ENCODE data around the gene UBE2O.
"Not testable (repeated sequence)": the region's sequence is repeated elsewhere in the genome, so short reads cannot be mapped to it uniquely, and the experiment has no call there.

The UBE2O gene

GRCh38 chr17:76363107-76363842, 89.7 kb downstream of the UBE2O start:
- Histone ChIP-seq H3K4me2 (ENCODE audit: low read length) (no peak overlapping the region), H3K9ac (no peak overlapping the region), H3K9me3 (ENCODE audit: control insufficient read depth, low read length) (no peaks in the 10 kb centered on the region), H3K36me3 (ENCODE audit: control insufficient read depth, insufficient read depth, low read length) (no peaks in the 10 kb centered on the region), H3K27ac (no peak overlapping the region), H3K4me1 (no peaks in the 10 kb centered on the region), H3K79me2 (no peaks in the 10 kb centered on the region), H3K4me3 (ENCODE audit: low read depth, low read length) (no peak overlapping the region), H3K27me3 (ENCODE audit: control insufficient read depth, insufficient read depth, low read length) (no peaks in the 10 kb centered on the region), H2AFZ (no peak overlapping the region)
- TF ChIP-seq, protein P1, sequence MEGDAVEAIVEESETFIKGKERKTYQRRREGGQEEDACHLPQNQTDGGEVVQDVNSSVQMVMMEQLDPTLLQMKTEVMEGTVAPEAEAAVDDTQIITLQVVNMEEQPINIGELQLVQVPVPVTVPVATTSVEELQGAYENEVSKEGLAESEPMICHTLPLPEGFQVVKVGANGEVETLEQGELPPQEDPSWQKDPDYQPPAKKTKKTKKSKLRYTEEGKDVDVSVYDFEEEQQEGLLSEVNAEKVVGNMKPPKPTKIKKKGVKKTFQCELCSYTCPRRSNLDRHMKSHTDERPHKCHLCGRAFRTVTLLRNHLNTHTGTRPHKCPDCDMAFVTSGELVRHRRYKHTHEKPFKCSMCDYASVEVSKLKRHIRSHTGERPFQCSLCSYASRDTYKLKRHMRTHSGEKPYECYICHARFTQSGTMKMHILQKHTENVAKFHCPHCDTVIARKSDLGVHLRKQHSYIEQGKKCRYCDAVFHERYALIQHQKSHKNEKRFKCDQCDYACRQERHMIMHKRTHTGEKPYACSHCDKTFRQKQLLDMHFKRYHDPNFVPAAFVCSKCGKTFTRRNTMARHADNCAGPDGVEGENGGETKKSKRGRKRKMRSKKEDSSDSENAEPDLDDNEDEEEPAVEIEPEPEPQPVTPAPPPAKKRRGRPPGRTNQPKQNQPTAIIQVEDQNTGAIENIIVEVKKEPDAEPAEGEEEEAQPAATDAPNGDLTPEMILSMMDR (IDR thresholded peaks at IDR 0.05): no peak

GRCh38 chr17:76360461-76360860, 92.5 kb downstream of the UBE2O start:
- no peaks in the 10 kb centered on the region for H3K36me3 ChIP-seq (ENCODE audit: control insufficient read depth, insufficient read depth, low read length)
- no peaks in the 10 kb centered on the region for H3K79me2 ChIP-seq
- H3K4me2 ChIP-seq (ENCODE audit: low read length): no peak overlapping the region
- no peak overlapping the region for H3K9ac ChIP-seq
- H3K27me3 ChIP-seq (ENCODE audit: control insufficient read depth, insufficient read depth, low read length): no peaks in the 10 kb centered on the region
- no peak overlapping the region for H3K27ac ChIP-seq
- H3K4me3 ChIP-seq (ENCODE audit: low read depth, low read length): no peak overlapping the region
- H3K4me1 ChIP-seq: no peaks in the 10 kb centered on the region
- TF ChIP-seq, protein P1 (IDR thresholded peaks at IDR 0.05): no peak
- no peak overlapping the region for H2AFZ ChIP-seq
- H3K9me3 ChIP-seq (ENCODE audit: control insufficient read depth, low read length): no peaks in the 10 kb centered on the region

DNA sequence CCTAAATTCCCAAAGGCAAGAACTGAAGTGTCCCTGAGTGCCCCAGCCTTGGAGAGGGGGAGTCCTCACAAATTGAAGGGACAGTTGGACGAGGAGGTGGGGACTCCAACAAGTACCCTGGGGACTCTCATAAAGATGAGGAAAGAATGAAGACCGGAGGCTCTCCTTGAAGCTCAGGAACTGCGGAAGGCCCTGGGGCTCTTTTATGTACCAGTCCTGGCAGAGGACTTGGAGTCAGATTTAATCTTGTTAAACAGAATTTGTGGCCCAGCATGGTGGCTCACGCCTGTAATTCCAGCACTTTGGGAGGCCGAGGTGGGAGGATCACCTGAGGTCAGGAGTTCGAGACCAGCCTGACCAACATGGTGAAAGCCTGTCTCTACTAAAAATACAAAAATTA, 93.2 kb downstream of the UBE2O start:
- not testable (repeated sequence) for H3K4me2 ChIP-seq (ENCODE audit: low read length); H2AFZ ChIP-seq; H3K27ac ChIP-seq; H3K9me3 ChIP-seq (ENCODE audit: control insufficient read depth, low read length); H3K9ac ChIP-seq; H3K4me3 ChIP-seq (ENCODE audit: low read depth, low read length); H3K4me1 ChIP-seq; H3K36me3 ChIP-seq (ENCODE audit: control insufficient read depth, insufficient read depth, low read length); H3K79me2 ChIP-seq; H3K27me3 ChIP-seq (ENCODE audit: control insufficient read depth, insufficient read depth, low read length)

DNA sequence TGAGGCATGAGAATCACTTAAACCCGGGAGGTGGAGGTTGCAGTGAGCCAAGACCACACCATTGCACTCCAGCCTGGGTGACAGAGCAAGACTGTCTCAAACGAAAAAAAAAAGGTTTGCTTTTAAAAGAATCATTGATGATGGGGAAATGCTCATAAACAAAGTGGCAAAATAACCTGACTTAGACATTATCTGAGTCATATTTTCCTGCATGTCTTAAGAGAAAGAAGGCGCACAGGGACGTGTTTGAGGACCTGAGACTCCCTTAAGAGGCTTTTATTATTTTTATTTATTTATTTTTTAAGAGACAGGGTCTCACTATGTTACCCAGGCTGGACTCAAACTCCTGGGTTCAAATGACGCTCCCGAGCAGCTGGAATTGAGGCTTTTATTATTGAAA, 93.6 kb downstream of the UBE2O start:
- no peak overlapping the region for H3K27ac ChIP-seq
- H3K9me3 ChIP-seq (ENCODE audit: control insufficient read depth, low read length): no peaks in the 10 kb centered on the region
- H3K4me1 ChIP-seq: no peaks in the 10 kb centered on the region
- TF ChIP-seq, protein P1 (IDR thresholded peaks at IDR 0.05): no peak
- no peak overlapping the region for H3K4me2 ChIP-seq (ENCODE audit: low read length)
- H3K4me3 ChIP-seq (ENCODE audit: low read depth, low read length): no peak overlapping the region
- no peak overlapping the region for H2AFZ ChIP-seq
- H3K79me2 ChIP-seq: no peaks in the 10 kb centered on the region
- no peak overlapping the region for H3K9ac ChIP-seq
- H3K27me3 ChIP-seq (ENCODE audit: control insufficient read depth, insufficient read depth, low read length): no peaks in the 10 kb centered on the region
- no peaks in the 10 kb centered on the region for H3K36me3 ChIP-seq (ENCODE audit: control insufficient read depth, insufficient read depth, low read length)

DNA sequence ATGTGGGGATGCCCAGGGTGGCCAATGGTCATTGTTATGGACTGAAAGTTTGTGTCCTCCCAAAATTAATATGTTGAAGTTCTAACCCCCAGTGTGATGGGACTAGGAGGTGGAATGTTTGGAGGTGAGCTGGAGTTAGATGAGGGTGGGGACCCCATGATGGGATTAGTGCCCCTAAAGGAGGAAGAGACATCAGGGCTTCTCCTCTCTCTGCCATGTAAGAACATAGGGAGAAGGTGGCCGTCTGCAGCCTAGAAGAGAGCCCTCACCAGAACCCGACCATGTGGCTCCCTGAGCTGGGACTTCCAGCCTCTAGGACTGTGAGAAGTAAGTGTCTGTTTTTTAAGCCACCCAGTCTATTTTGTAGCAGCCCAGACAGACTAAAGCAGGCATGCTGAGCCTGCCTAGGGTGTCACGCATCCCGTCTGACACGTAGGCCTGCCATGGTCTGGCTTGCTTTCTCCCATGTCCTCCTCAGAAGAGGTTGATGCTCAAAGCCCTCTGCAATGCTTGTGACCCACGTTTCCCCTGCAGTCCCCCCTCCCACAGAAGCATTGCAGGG, 95.3 kb downstream of the UBE2O start:
- H3K27me3 ChIP-seq (ENCODE audit: control insufficient read depth, insufficient read depth, low read length): no peaks in the 10 kb centered on the region
- H3K36me3 ChIP-seq (ENCODE audit: control insufficient read depth, insufficient read depth, low read length): no peaks in the 10 kb centered on the region
- H3K9ac ChIP-seq: no peak overlapping the region
- H3K4me1 ChIP-seq: no peaks in the 10 kb centered on the region
- no peak overlapping the region for H3K4me3 ChIP-seq (ENCODE audit: low read depth, low read length)
- no peak overlapping the region for H2AFZ ChIP-seq
- H3K27ac ChIP-seq: no peak overlapping the region
- TF ChIP-seq, protein P1 (IDR thresholded peaks at IDR 0.05): no peak
- H3K4me2 ChIP-seq (ENCODE audit: low read length): no peak overlapping the region
- no peaks in the 10 kb centered on the region for H3K9me3 ChIP-seq (ENCODE audit: control insufficient read depth, low read length)
- H3K79me2 ChIP-seq: peaks cover 6% of the 10 kb centered on the region
